HCT116 (cell line): ENCODE data around the gene USP21.

Experiments
- EZH2 ChIP-seq: fragments of 200-600 bp; sonication (generic); IDR thresholded peaks from 2 replicates; pipeline ENCODE4 v1.6.1; 2017; ENCODE audit warnings: antibody characterized with exemption, mixed run types
- EZH2phosphoT487 ChIP-seq: fragments of 200-600 bp; IDR thresholded peaks from 2 replicates; pipeline ENCODE4 v1.6.1; 2018; ENCODE audit warnings: antibody characterized with exemption, borderline replicate concordance
- POLR2A ChIP-seq: IDR thresholded peaks from 2 replicates; pipeline ENCODE4 v1.7.0; 2011; ENCODE audit warnings: borderline replicate concordance; ENCODE audit not compliant: insufficient read depth, insufficient read length; ENCODE audit errors: extremely low read depth
- RAD21 ChIP-seq: IDR thresholded peaks from 2 replicates; pipeline ENCODE4 v1.6.1; 2012; ENCODE audit warnings: low read depth, mild to moderate bottlenecking
- SIN3A ChIP-seq: IDR thresholded peaks from 2 replicates; pipeline ENCODE4 v1.6.1; 2012; ENCODE audit warnings: low read depth
- TF ChIP-seq, protein P1 (sequence below), 3 experiments: fragments of 200-600 bp in 1 of 3; sonication (generic) in 1 of 3; IDR thresholded peaks in 2 of 3; conservative IDR thresholded peaks in 1 of 3; 2 replicates each; pipeline ENCODE4 v1.5.1; 2012 to 2017; ENCODE audit warnings: low read depth in 2 of 3, low read length in 2 of 3, antibody characterized with exemption in 1 of 3, borderline replicate concordance in 1 of 3, control low read depth in 1 of 3, mild to moderate bottlenecking in 1 of 3, mixed read lengths in 1 of 3, mixed run types in 1 of 3, moderate library complexity in 1 of 3; ENCODE audit not compliant: insufficient read depth in 1 of 3

DNA sequence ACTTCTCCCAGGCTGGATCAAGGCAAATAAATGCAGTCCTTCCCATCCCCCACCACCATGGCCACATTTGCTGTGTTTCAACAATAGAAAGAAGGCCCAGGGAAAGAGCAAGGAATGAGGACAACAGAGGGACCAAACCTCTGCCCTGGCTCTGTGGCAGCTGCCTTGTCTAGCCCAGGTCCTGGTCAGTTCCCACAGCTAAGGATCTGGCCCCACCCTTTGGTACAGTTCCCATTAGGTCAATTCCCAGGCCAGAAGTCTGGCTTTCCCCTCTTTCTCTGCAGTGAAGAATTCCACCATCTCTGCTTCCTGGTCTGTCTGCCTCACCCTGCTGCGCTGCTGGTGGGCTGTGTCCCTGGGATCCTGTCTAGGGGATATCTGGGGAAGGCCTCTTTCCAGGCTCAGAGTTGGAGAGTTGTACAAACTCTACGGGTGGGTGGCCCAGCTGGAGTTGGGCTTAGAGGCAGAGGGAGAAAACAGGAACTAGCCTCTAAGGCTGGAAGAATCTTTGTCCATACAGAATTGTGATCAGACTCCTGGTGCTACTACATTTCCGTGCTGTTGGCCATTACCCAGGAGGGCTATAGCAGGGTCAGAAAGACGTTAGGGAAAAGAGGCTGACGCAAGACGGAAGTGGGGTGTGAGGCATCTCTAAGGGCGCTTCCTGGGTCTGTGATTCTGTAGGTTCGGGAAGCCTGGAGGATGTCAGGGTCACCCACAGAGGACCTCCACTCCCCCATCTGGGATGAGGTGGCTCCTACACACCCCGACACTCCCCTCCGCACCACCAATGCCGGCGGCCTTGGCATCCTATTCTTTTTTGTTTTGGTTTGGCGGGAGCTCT is 41.9 kb downstream of the USP21 start:
- TF ChIP-seq EZH2phosphoT487, result no peak
- TF ChIP-seq, protein P1, sequence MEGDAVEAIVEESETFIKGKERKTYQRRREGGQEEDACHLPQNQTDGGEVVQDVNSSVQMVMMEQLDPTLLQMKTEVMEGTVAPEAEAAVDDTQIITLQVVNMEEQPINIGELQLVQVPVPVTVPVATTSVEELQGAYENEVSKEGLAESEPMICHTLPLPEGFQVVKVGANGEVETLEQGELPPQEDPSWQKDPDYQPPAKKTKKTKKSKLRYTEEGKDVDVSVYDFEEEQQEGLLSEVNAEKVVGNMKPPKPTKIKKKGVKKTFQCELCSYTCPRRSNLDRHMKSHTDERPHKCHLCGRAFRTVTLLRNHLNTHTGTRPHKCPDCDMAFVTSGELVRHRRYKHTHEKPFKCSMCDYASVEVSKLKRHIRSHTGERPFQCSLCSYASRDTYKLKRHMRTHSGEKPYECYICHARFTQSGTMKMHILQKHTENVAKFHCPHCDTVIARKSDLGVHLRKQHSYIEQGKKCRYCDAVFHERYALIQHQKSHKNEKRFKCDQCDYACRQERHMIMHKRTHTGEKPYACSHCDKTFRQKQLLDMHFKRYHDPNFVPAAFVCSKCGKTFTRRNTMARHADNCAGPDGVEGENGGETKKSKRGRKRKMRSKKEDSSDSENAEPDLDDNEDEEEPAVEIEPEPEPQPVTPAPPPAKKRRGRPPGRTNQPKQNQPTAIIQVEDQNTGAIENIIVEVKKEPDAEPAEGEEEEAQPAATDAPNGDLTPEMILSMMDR (IDR thresholded peaks at IDR 0.05 in 2 of 3, conservative IDR thresholded peaks at IDR 0.05 in 1 of 3; ENCODE audit: borderline replicate concordance in 1 of 3, insufficient read depth in 1 of 3, low read depth in 2 of 3, low read length in 2 of 3), result no peak
- TF ChIP-seq EZH2, result no peak
- no peak for TF ChIP-seq RAD21
- no peak for TF ChIP-seq SIN3A
- no peak for TF ChIP-seq POLR2A
